K562 (cell line): ENCODE measurements around the gene DUS1L. TPM values are rescaled to one million over a fixed set of nuclear protein-coding genes. Genes with fewer than 3 reads are reported as not detected.

ENCODE experiments used
- ADNP ChIP-seq: fragments of 200-800 bp; sonication (Bioruptor generic); IDR thresholded peaks from 2 replicates; pipeline ENCODE4 v1.6.1; 2016; ENCODE audit warnings: missing genetic modification characterization, missing compliant biosample characterization
- CBFB ChIP-seq: sonication (generic); formaldehyde crosslinking; IDR thresholded peaks from 2 replicates; pipeline ENCODE4 v1.4.0; 2020; ENCODE audit warnings: mild to moderate bottlenecking, missing genetic modification reagents
- DACH1 ChIP-seq: fragments of 450-650 bp; IDR thresholded peaks from 2 replicates; pipeline ENCODE4 v1.6.1; 2018; ENCODE audit not compliant: partially characterized antibody
- ELF1 ChIP-seq: fragments of 200-800 bp; sonication (Bioruptor generic); IDR thresholded peaks from 2 replicates; pipeline ENCODE4 v1.6.1; 2016; ENCODE audit warnings: missing genetic modification characterization, missing compliant biosample characterization
- JUN ChIP-seq, 2 experiments: sonication (generic) in 1 of 2; formaldehyde crosslinking in 1 of 2; IDR thresholded peaks; 2 replicates each; pipeline versions ENCODE4 v1.6.1 to v1.8.0; 2012 to 2022; ENCODE audit warnings: borderline replicate concordance in 2 of 2, mild to moderate bottlenecking in 2 of 2, improper control_type of control experiment in 1 of 2, low read depth in 1 of 2, low read length in 1 of 2, missing genetic modification reagents in 1 of 2
- JUND ChIP-seq, 2 experiments: IDR thresholded peaks; 2 replicates in 1 of 2; 3 replicates in 1 of 2; pipeline ENCODE4 v1.6.1; 2011; ENCODE audit warnings: borderline replicate concordance in 2 of 2, low read depth in 2 of 2, low read length in 2 of 2, improper control_type of control experiment in 1 of 2, missing biosample characterization in 1 of 2, missing genetic modification characterization in 1 of 2, missing genetic modification reagents in 1 of 2
- L3MBTL2 ChIP-seq: fragments of 450-650 bp; IDR thresholded peaks from 2 replicates; pipeline ENCODE4 v1.6.1; 2016; ENCODE audit warnings: mild to moderate bottlenecking, moderate library complexity
- MAFK ChIP-seq: IDR thresholded peaks from 2 replicates; pipeline ENCODE4 v1.6.1; 2011; ENCODE audit warnings: low read length, improper control_type of control experiment
- MTA2 ChIP-seq: fragments of 450-650 bp; IDR thresholded peaks from 2 replicates; pipeline ENCODE4 v1.6.1; 2016; ENCODE audit warnings: low read depth
- POLR2AphosphoS5 ChIP-seq: IDR thresholded peaks from 2 replicates; pipeline ENCODE4 v1.6.1; 2011; ENCODE audit warnings: mild to moderate bottlenecking, low read depth, low read length, moderate library complexity; ENCODE audit not compliant: control insufficient read depth, insufficient read depth
- POLR2G ChIP-seq: fragments of 200-400 bp; formaldehyde crosslinking; IDR thresholded peaks from 2 replicates; pipeline ENCODE4 v1.6.1; 2017; ENCODE audit warnings: low read depth, mild to moderate bottlenecking, antibody characterized with exemption, low read length, moderate library complexity
- PURB ChIP-seq: sonication (generic); formaldehyde crosslinking; IDR thresholded peaks from 2 replicates; pipeline ENCODE4 v1.9.0; 2021; ENCODE audit warnings: low read depth, mild to moderate bottlenecking, missing genetic modification reagents
- RBM17 ChIP-seq: fragments of 200-400 bp; formaldehyde crosslinking; IDR thresholded peaks from 2 replicates; pipeline ENCODE4 v1.6.1; 2017; ENCODE audit warnings: low read depth, mild to moderate bottlenecking, low read length, borderline replicate concordance
- SNIP1 ChIP-seq: fragments of 450-650 bp; IDR thresholded peaks from 2 replicates; pipeline ENCODE4 v1.7.1; 2017; ENCODE audit warnings: low read depth, mild to moderate bottlenecking
- ZFP1 ChIP-seq: fragments of 450-650 bp; formaldehyde crosslinking; IDR thresholded peaks from 2 replicates; pipeline ENCODE4 v1.4.0; 2020; ENCODE audit warnings: mild to moderate bottlenecking, mixed read lengths
- ZNF445 ChIP-seq: fragments of 250-450 bp; sonication (Bioruptor Pico); IDR thresholded peaks from 2 replicates; pipeline ENCODE4 v1.4.0; 2020; ENCODE audit warnings: low read depth, mild to moderate bottlenecking, moderate library complexity
- ZNF507 ChIP-seq: conservative IDR thresholded peaks from 2 replicates; pipeline ENCODE4 v1.6.1; 2017; ENCODE audit warnings: missing genetic modification characterization, missing compliant biosample characterization
- polyA plus RNA-seq, 8 experiments: library from polyadenylated mRNA; depleted of rRNA in 4 of 8; stranded (reverse) in 5 of 8; unstranded in 3 of 8; fragments of >200 nt; fragmentation: Nextera tagmentation in 2 of 8; fragmentation: Illumina TruSeq in 1 of 8; extraction: Ambion mirVana in 2 of 8; extraction: Trizol in 1 of 8; gene quantifications; 2 replicates each; pipeline versions ENCODE4 v1.2.1 to v1.2.3, GENCODE V29; 2011 to 2014; ENCODE audit warnings: inconsistent platforms in 1 of 8, missing spikeins in 1 of 8
- total RNA-seq, 7 experiments: library from RNA; depleted of rRNA in 6 of 7; stranded (reverse); fragments of >200 nt in 6 of 7; fragmentation: Illumina TruSeq in 2 of 7; extraction: Trizol in 2 of 7; gene quantifications; 2 replicates each; pipeline versions ENCODE4 v1.2.1 to v1.2.3, GENCODE V29; 2011 to 2021; ENCODE audit warnings: low replicate concordance in 1 of 7
- TF ChIP-seq, protein P1 (sequence below): fragments of 450-650 bp; IDR thresholded peaks from 2 replicates; pipeline ENCODE4 v1.6.1; 2016; ENCODE audit warnings: missing biosample characterization, missing genetic modification characterization
- TF ChIP-seq, protein P2 (sequence below): fragments of 250-450 bp; sonication (Bioruptor Pico); IDR thresholded peaks from 2 replicates; pipeline ENCODE4 v1.5.0; 2021
- TF ChIP-seq, protein P3 (sequence below), 2 experiments: fragments of 450-650 bp; conservative IDR thresholded peaks; 2 replicates each; pipeline ENCODE4 v1.6.1; 2017; ENCODE audit warnings: mild to moderate bottlenecking in 2 of 2, moderate library complexity in 2 of 2
- TF ChIP-seq, protein P4 (sequence below): IDR thresholded peaks from 2 replicates; pipeline ENCODE4 v1.6.1; 2014; ENCODE audit warnings: antibody characterized with exemption

Gene DUS1L
- total and polyA plus RNA-seq, 9 of the 15 experiments (the other 6 are each of a cell fraction or from before 2014, with no cell fraction given) = 7.8 to 210 (median 83.9) TPM

DNA sequence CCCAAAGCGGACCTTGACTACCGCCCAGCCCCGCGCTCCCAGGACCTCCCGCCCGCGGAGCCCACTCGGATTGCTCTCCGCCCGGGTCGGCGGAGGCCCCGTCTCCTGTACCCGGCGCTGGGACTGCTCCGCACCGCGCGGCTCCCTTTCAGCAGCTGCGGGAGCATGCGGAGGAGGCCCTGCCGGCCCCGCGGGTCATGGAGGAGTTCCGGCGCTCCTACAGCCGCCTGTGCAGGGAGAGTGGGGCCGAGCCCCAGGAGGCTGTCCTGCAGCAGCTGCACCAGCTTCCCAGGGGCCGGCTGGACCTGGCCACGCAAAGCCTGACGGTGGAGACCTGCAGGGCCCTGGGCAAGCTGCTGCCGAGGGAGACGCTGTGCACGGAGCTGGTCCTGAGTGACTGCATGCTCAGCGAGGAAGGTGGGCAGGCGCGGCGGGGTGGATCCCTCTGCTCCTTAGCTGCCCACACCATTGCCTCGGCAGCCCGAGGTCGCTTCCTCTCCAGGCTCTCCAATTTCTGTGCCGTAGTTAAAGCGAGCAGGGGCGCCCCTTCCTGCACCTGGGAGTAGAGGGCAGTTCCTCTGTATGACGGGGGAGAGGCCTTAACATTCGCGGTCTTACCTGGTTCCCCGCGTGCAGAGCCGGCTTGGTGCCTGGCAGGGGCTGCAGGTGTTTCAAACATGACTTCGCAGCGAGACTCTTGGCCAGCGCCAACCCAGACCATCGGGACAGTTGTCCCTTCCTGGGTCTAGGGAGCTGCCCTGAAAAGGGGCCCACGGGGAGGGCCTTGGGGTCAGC is 42.0 kb downstream of the DUS1L start (continued):
- TF ChIP-seq POLR2G = peak; percentile 48
- no peak for TF ChIP-seq ADNP (tag)
- no peak for TF ChIP-seq ZFP1 (CRISPR knock-in tag)
- TF ChIP-seq SNIP1 = no peak
- TF ChIP-seq, protein P1, sequence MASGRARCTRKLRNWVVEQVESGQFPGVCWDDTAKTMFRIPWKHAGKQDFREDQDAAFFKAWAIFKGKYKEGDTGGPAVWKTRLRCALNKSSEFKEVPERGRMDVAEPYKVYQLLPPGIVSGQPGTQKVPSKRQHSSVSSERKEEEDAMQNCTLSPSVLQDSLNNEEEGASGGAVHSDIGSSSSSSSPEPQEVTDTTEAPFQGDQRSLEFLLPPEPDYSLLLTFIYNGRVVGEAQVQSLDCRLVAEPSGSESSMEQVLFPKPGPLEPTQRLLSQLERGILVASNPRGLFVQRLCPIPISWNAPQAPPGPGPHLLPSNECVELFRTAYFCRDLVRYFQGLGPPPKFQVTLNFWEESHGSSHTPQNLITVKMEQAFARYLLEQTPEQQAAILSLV (tag) = no peak
- no peak for TF ChIP-seq ZNF445 (CRISPR knock-in tag)
- TF ChIP-seq, protein P2, sequence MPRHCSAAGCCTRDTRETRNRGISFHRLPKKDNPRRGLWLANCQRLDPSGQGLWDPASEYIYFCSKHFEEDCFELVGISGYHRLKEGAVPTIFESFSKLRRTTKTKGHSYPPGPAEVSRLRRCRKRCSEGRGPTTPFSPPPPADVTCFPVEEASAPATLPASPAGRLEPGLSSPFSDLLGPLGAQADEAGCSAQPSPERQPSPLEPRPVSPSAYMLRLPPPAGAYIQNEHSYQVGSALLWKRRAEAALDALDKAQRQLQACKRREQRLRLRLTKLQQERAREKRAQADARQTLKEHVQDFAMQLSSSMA (CRISPR knock-in tag) = no peak
- no peak for TF ChIP-seq PURB
- TF ChIP-seq DACH1 = no peak
- no peak for TF ChIP-seq POLR2AphosphoS5
- TF ChIP-seq, protein P3, sequence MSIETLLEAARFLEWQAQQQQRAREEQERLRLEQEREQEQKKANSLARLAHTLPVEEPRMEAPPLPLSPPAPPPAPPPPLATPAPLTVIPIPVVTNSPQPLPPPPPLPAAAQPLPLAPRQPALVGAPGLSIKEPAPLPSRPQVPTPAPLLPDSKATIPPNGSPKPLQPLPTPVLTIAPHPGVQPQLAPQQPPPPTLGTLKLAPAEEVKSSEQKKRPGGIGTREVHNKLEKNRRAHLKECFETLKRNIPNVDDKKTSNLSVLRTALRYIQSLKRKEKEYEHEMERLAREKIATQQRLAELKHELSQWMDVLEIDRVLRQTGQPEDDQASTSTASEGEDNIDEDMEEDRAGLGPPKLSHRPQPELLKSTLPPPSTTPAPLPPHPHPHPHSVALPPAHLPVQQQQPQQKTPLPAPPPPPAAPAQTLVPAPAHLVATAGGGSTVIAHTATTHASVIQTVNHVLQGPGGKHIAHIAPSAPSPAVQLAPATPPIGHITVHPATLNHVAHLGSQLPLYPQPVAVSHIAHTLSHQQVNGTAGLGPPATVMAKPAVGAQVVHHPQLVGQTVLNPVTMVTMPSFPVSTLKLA (conservative IDR thresholded peaks at IDR 0.05) = peak in 1 of 2 experiments; percentile 7; a peak in 1 of 4 replicates
- TF ChIP-seq, protein P4, sequence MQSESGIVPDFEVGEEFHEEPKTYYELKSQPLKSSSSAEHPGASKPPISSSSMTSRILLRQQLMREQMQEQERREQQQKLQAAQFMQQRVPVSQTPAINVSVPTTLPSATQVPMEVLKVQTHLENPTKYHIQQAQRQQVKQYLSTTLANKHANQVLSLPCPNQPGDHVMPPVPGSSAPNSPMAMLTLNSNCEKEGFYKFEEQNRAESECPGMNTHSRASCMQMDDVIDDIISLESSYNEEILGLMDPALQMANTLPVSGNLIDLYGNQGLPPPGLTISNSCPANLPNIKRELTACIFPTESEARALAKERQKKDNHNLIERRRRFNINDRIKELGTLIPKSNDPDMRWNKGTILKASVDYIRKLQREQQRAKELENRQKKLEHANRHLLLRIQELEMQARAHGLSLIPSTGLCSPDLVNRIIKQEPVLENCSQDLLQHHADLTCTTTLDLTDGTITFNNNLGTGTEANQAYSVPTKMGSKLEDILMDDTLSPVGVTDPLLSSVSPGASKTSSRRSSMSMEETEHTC = no peak
- 0 out of 2 replicates have a peak, but pooled peaks have one; percentile 24 for TF ChIP-seq L3MBTL2
- TF ChIP-seq JUN (IDR thresholded peaks at IDR 0.05; ENCODE audit: borderline replicate concordance, low read depth, low read length) = no peak
- peak; percentile 81; the same call in 1 of the 2 replicates for TF ChIP-seq JUN (CRISPR knock-in tag; IDR thresholded peaks at IDR 0.05; ENCODE audit: borderline replicate concordance)
- no peak for TF ChIP-seq MAFK
- TF ChIP-seq RBM17 = no peak
- no peak for TF ChIP-seq ZNF507
- no peak for TF ChIP-seq MTA2
- no peak for TF ChIP-seq ELF1 (tag)
- TF ChIP-seq JUND (IDR thresholded peaks at IDR 0.05; ENCODE audit: borderline replicate concordance, low read depth, low read length) = no peak
- no peak for TF ChIP-seq JUND (tag; IDR thresholded peaks at IDR 0.05; ENCODE audit: borderline replicate concordance, low read depth, low read length)
- TF ChIP-seq CBFB (CRISPR knock-in tag) = no peak
